Ecto neural progenitor cell (in vitro differentiated cells): ENCODE measurements around the gene MPHOSPH9.
"Not testable (repeated sequence)": the region's sequence is repeated elsewhere in the genome, so short reads cannot be mapped to it uniquely, and the experiment has no call there.

Source experiments
- DNase-seq: peaks from one replicate; pipeline ENCODE4 v3.0.0-alpha.2; 2018; ENCODE audit warnings: low spot score

MPHOSPH9 gene

GRCh38 chr12:123254853-123255446 lies 22.0 kb upstream of the MPHOSPH9 start:
- DNase-seq = no peak

DNA sequence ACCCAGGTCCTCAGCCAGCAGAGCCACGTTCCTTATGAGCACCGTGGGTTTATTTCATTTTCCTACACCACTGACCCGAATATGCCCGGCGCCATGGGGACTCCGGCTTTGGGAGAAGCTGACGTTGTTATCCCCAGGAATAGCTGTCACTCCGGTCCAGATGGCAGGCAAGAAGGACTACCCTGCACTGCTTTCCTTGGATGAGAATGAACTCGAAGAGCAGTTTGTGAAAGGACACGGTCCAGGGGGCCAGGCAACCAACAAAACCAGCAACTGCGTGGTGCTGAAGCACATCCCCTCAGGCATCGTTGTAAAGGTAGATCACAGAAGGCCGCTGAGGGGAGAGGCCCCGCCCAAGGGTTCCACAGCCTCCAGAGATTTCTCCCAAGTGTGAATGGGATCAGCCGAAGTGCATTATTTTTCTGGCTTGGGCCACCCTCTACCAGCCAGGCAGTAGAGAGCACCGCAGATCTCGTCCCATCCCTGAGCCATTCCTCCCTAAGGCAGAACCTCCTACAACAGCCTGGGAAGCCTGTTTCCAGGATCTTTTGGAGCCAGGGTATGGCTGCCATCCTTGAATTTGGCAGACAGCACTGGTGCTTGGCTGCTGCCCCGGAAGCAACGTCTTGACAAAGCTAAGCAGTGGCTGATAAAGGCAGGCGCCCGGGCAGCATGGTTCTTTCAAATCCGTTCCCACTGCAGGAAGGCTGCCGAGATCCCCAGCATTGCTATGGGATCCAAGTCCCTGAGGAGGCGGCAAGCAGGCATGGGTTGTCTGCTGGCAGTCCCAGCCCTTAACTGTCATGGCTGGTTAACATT lies 20.9 kb upstream of the MPHOSPH9 start:
- DNase-seq = no peak

DNA sequence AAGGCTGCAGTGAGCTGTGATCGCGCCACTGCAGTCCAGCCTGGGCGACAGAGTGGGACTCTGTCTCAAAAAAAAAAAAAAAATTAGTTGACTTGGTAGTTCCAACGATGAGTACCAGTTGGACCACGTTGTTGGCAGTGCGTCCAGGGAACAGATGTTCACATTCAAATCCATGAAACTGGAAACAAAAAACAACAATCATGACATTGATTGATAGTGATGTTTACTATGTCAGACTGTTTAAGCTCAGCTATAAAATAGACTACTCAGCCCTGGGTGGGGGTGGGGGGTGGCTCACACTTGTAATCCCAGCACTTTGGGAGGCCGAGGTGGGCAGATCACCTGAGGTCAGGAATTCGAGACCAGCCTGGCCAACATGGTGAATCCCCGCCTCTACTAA lies 19.4 kb upstream of the MPHOSPH9 start:
- DNase-seq = not testable (repeated sequence)

DNA sequence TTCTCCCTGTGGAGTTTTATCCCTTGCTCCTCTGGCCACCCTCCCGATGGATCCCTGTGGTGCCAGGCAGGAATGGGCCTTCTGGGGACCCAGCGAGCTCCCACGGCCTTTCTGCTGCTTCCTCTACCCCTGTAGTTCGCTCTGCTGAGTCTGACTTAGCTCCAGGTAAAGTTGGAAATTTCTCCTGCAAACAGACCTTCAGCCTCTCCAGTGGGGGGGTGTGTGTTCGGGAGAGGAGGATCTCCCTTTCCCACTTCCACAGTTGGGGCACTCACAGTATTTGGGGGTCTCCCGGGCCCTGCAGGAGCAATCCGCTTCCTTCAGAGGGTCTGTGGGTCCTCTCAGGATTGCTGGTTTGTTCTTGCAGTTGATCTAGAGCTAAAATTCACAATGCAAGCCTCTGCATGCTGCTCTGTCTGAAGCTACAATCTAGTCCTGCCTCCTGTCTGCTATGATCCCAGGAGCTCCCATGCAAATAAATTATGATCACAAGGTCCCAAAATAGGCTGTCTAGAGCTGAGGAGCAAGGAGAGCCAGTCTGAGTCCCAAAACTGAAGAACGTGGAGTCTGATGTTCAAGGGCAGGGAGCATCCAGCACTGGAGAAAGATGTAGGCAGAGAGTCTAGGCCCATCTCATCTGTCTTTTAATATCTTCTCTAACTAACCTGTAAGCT lies 18.6 kb upstream of the MPHOSPH9 start:
- no peak for DNase-seq

DNA sequence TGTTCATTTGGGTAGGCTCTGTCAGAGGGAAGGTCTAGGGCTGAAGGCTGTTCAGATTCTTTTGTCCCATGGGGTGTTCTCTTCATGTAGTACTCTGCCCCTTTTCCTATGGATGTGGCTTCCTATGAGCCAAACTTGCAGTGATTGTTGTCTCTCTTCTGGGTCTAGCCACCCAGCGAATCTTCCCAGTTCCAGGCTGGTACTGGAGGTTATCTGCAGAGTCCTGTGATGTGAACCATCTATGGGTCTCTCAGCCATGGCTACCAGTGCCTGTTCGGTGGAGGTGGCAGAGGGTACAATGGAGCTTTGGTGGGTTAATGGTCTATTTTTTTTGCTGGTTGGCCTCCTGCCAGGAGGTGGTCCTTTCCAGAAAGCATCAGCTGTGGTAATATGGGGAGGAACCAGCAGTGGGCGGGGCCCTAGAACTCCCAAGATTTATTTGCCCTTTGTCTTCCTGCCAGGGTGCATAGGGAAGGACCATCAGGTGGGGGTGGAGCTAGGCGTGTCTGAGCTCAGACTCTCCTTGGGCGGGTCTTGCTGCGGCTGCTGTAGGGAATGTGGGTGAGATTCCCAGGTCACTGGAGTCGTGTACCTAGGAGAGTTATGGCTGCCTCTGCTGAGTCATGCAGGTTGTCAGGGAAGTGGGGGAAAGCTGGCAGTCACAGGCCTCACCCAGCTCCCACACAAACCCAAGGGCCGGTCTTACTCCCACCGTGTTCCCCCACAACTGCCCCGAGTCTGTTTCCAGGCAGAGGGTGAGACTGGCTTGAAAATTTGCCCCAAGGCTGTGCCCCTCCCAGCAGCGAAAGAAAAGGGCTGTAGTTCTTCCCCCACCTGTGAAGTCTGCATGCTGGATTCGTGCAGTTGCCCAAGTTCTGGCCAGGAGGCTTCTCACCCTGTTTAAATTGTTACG lies 17.8 kb upstream of the MPHOSPH9 start:
- DNase-seq = no peak

GRCh38 chr12:123248996-123249741 lies 16.2 kb upstream of the MPHOSPH9 start:
- not testable (repeated sequence) for DNase-seq

GRCh38 chr12:123248129-123248528 lies 15.2 kb upstream of the MPHOSPH9 start:
- not testable (repeated sequence) for DNase-seq

DNA sequence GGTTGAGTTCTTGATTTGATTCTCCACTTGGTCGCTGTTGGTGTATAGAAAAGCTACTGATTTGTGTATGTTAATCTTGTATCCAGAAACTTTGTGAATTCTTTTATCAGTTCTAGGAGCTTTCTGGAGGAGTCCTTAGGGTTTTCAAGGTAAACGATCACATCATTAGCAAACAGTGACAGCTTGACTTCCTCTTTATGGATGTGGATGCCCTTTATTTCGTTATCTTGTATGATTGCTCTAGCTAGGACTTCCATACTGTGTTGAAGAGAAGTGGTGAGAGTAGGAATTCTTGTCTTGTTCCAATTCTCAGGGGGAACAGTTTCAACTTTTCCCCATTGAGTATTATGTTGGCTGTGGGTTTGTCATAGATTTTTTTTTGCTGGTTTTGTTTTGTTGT lies 12.7 kb upstream of the MPHOSPH9 start:
- no peak for DNase-seq

DNA sequence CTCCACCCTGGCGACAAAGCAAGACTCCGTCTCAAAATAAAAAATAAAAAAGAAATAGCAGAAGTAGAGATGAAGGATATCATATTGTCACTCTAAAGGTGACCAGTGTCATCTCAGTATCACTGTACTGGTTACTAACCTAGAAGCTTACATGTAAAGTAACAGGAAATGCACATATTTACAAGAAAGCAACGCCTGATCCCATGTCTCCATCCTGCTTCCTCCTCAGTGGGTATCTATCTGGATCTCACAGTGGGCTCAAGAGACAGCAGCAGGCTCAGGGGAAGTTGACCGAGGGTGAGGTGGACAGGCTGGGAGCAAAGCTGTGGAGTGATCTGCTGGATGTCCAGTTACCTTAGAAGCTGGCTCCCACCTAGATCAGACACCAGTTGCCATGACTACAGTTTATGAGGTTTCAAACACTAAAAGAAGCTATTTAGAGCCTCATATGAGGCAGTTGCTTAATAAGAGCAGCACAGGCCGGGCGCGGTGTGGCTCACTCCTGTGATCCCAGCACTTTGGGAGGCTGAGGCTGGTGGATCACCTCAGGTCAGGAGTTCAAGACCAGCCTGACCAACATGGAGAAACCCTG lies 10.8 kb upstream of the MPHOSPH9 start:
- no peak for DNase-seq

GRCh38 chr12:123242116-123242904 lies 9.4 kb upstream of the MPHOSPH9 start:
- no peak for DNase-seq

GRCh38 chr12:123238961-123239360 lies 6.0 kb upstream of the MPHOSPH9 start:
- no peak for DNase-seq

DNA sequence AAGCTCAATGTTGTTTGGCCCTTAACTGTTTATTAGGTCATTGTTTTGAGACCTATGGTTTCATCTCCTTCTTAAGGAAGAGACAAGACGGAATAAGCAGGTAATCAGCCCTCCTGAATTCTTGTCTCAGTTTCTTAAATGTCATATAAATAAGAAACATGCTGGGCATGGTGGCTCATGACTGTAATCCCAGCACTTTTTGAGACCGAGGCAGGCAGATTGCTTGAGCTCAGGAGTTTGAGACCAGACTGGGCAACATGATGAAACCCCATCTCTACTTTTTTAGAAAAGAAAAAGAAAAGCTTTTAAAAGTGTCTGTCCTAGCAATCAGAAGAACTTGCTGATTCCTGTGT lies 5.4 kb upstream of the MPHOSPH9 start:
- DNase-seq = no peak

- no peak for DNase-seq
These were observed 4.8 kb upstream of the MPHOSPH9 start for GRCh38 chr12:123237646-123238329.

DNA sequence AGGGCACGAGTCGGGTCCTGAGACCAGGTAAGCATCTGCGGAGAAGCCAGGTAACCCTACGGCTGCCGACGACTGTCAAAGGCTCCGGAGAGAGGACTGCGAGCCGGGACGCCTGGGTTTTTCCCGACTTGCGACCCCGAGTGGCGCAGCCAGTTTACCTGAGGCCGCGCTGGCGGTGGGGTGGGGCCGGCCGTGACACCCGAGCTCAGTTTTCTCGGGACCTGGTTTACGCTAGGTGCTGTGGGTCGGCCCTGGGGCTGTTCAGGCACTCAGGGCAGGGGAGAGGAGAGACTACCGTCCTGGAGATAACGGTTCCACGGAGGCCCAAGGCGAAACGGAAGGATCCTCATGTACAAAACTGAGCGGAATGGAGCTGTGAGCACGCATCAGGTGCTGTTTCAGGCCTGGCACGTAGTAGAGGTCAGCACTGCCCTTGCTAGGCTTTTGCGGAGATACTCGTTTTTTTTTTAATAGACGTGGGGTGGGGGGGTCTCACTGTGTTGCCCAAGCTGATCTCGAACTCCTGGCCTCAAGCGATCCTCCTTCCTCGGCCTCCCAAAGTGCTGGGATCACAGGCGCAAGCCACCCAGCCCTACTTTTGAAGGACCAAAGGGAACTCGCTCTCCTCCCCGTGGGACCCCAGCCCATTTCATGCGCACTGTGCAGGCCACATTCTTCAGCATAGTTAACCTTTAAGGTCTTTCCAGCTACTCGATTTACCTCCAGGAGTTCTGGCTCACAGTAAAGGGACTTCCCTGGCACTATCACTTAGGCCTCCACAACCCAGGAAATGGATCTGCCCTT lies 766 bp upstream of the MPHOSPH9 start:
- DNase-seq = no peak

DNA sequence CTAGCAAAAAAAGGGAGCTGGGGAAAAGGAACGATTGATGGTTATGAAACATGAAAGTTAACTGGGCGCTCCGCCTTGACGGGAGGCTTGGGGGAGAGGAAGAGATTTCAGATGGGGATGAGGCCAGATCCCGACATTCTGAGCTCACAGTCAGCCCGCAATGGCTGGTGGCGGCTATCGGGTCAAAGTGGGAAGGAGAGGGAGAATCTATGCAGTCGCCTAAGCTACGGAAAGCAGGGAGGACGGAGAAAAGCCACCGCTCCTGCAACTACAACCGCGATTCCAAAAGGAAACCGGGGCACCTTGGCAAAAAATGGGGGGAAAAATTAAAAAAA lies 502 bp downstream of the MPHOSPH9 start:
- no peak for DNase-seq

DNA sequence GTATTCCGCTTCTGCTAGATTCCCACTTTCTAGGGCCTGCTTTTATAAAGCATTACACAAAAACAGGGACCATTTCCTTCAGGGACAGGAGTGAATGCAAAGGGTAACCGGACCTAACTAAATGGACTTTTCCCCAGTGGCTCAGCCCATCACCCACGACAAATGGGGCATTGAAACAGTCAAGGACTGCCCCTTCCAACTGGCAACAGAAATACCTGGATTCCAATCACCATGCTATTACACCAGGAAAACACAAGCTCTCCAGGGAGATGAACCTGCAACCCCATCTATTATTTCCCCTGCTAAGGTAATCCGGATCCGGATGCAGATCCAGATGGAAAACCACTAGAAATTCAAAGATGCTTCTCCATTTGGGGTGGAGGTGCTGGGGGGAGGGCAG lies 1.0 kb downstream of the MPHOSPH9 start:
- DNase-seq = no peak

DNA sequence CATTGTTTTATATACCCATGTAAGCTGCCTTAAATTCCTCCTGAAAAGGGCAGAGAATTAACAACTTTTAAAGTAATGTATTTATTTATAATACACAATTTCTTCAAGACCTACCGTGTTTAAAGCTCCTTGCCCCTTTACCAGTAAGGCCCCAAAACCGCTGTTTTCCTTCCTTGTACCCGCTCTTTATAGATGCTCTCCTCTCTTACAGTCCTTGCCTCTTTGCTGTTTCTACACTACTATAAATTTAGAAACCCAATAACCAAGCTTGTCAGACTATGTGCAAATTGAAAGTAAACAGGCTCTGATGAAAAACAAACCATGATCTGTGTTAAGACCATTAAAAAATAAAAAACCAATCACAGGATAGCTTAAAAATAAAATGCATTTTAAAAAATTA lies 3.9 kb downstream of the MPHOSPH9 start:
- no peak for DNase-seq

DNA sequence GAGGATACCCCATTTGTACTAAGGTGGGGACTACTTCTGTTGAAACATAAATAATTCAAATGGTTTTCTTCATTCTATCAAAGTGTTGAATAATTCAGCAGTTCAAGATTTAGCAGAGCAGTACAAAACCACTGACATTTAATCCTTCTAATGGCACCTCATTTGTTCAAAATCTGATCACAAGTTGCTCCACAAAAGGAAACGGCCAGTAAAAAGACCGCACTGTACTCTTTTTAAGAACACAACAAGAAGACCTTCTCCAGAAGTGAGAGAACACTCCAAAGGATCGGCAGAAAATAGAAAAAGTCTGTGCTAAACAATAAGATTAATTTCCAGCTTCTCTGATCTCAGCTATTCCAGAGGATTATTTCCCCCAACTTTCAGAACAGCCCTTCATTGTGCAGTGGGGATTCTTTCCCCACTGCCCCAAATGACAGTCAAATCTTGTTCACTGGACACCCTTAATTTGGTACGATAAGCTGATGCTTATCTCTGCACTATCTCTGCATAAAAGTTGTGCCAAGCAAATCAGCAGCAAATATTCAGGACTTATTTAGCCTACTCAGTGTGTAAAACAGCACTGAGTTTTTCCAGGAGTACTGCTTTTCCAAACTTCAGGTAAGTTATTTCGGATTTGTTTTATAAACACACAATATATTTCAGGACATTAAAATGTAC lies 5.2 kb downstream of the MPHOSPH9 start:
- DNase-seq = no peak
